ENCODE data around the gene CSNK1G2. TPM values are rescaled to one million over a fixed set of nuclear protein-coding genes. Genes with fewer than 3 reads are reported as not detected.

CSNK1G2 gene
- polyA plus RNA-seq, 2 of the 4 experiments (the other 2 are of a cell fraction): 15.5 to 42.0 TPM

- ChIA-PET POLR2A (no interaction called here), CTCF (interaction anchor here (1.4 to 4.4 kb wide), 2 partner anchors 7 to 43 kb away, joined by 8 to 20 read pairs; no protein-coding TSS in a partner anchor)
- Histone ChIP-seq H3K9me3 (peaks cover 5% of the 10 kb centered on the region; the same call in 1 of the 3 replicates), H3K4me2 (no peak overlapping the region), H3K27ac (0 out of 6 replicates have a peak overlapping the region, but pooled peaks of 1 of the 2 experiments have one; percentile 16), H3K4me1 (peaks cover 14% of the 10 kb centered on the region), H3K4me3 (no peak overlapping the region)
- no peak for TF ChIP-seq CTCF (IDR thresholded peaks at IDR 0.05)
- no peak for TF ChIP-seq PHF8 (IDR thresholded peaks at IDR 0.05; ENCODE audit: borderline replicate concordance, low read depth)
- no peak for TF ChIP-seq CBX2 (IDR thresholded peaks at IDR 0.05; ENCODE audit: borderline replicate concordance, low read depth)
- 81% methylated on average over 10 of the region's 10 CpGs for WGBS (ENCODE audit: missing lambda C conversion rate)
- peak in 1 of 2 experiments; percentile 13; a peak in 1 of 6 replicates for ATAC-seq
- no peak for FAIRE-seq
- no peak for DNase-seq (ENCODE audit: low read depth in 1 of 2, low spot score in 1 of 2)
Measured at GRCh38 chr19:2026770-2027169, 85.8 kb downstream of the CSNK1G2 start.

GRCh38 chr19:2027361-2027760 lies 86.4 kb downstream of the CSNK1G2 start:
- Histone ChIP-seq H3K4me2 (no peak overlapping the region), H3K27ac (0 out of 6 replicates have a peak overlapping the region, but pooled peaks of 1 of the 2 experiments have one; percentile 16), H3K4me3 (no peak overlapping the region), H3K4me1 (peaks cover 19% of the 10 kb centered on the region), H3K9me3 (peaks cover 5% of the 10 kb centered on the region; the same call in 1 of the 3 replicates)
- POLR2A ChIA-PET: no interaction called here
- TF ChIP-seq CEBPB (IDR thresholded peaks at IDR 0.05) (0 out of 4 replicates have a peak, but pooled peaks of 1 of the 2 experiments have one; percentile 42), BCL3 (IDR thresholded peaks at IDR 0.05) (no peak), POLR2AphosphoS2 (conservative IDR thresholded peaks at IDR 0.05; ENCODE audit: low read length) (no peak), USF2 (IDR thresholded peaks at IDR 0.05) (no peak)
- DNase-seq (ENCODE audit: low read depth in 1 of 2, low spot score in 1 of 2): no peak
- FAIRE-seq: no peak
- 79% methylated on average over 9 of the region's 9 CpGs for WGBS (ENCODE audit: missing lambda C conversion rate)
- CTCF ChIA-PET: interaction anchor here (0.8 to 4.4 kb wide), 3 partner anchors 8 to 45 kb away, joined by 3 to 20 read pairs (median 5); no protein-coding TSS in a partner anchor
- no peak for ATAC-seq

Small RNAs within 50 kb of the gene (small RNA-seq; reads per million reads assigned to genes)
- 0 reads per million in 6 experiments for gene AC007136.1

Other genes with a start within 250 kb of the CSNK1G2 start
- gene ONECUT3, start 187.7 kb upstream of the CSNK1G2 start, polyA plus RNA-seq (2011; rRNA removed): not detected in 2 replicates
- 0.01 TPM in 1 of 3 replicates, not detected in the others for gene ONECUT3, start 187.7 kb upstream of the CSNK1G2 start, polyA plus RNA-seq (2017; fragmentation: RNase III; extraction: RNeasy Plus Mini Kit Qiagen cat#74134 plus additional on column Dnase treatment)
- 2.7 and 4.7 TPM in 2 replicates for gene ATP8B3, start 128.9 kb upstream of the CSNK1G2 start, polyA plus RNA-seq (2011; rRNA removed)
- gene ATP8B3, start 128.9 kb upstream of the CSNK1G2 start, polyA plus RNA-seq (2017; fragmentation: RNase III; extraction: RNeasy Plus Mini Kit Qiagen cat#74134 plus additional on column Dnase treatment): 3.2 to 4.2 TPM (median 3.9 TPM) in 3 replicates
- gene REXO1, start 92.7 kb upstream of the CSNK1G2 start, polyA plus RNA-seq (2011; rRNA removed): 5.6 and 7.3 TPM in 2 replicates
- 13.8 to 15.6 TPM (median 14.5 TPM) in 3 replicates for gene REXO1, start 92.7 kb upstream of the CSNK1G2 start, polyA plus RNA-seq (2017; fragmentation: RNase III; extraction: RNeasy Plus Mini Kit Qiagen cat#74134 plus additional on column Dnase treatment)
- gene KLF16, start 77.6 kb upstream of the CSNK1G2 start, polyA plus RNA-seq (2011; rRNA removed): 4.1 and 5.8 TPM in 2 replicates
- gene KLF16, start 77.6 kb upstream of the CSNK1G2 start, polyA plus RNA-seq (2017; fragmentation: RNase III; extraction: RNeasy Plus Mini Kit Qiagen cat#74134 plus additional on column Dnase treatment): 23.9 to 28.0 TPM (median 25.7 TPM) in 3 replicates
- 12.8 and 14.8 TPM in 2 replicates for gene ABHD17A, start 55.7 kb upstream of the CSNK1G2 start, polyA plus RNA-seq (2011; rRNA removed)
- 20.9 to 23.1 TPM (median 21.7 TPM) in 3 replicates for gene ABHD17A, start 55.7 kb upstream of the CSNK1G2 start, polyA plus RNA-seq (2017; fragmentation: RNase III; extraction: RNeasy Plus Mini Kit Qiagen cat#74134 plus additional on column Dnase treatment)
- gene ADAT3, start 35.8 kb upstream of the CSNK1G2 start, polyA plus RNA-seq (2011; rRNA removed): 0.65 and 0.66 TPM in 2 replicates
- 4.2 to 5.6 TPM (median 5.3 TPM) in 3 replicates for gene ADAT3, start 35.8 kb upstream of the CSNK1G2 start, polyA plus RNA-seq (2017; fragmentation: RNase III; extraction: RNeasy Plus Mini Kit Qiagen cat#74134 plus additional on column Dnase treatment)
- gene SCAMP4, start 35.8 kb upstream of the CSNK1G2 start, polyA plus RNA-seq (2011; rRNA removed): 7.6 and 11.9 TPM in 2 replicates
- 60.9 to 63.4 TPM (median 63.0 TPM) in 3 replicates for gene SCAMP4, start 35.8 kb upstream of the CSNK1G2 start, polyA plus RNA-seq (2017; fragmentation: RNase III; extraction: RNeasy Plus Mini Kit Qiagen cat#74134 plus additional on column Dnase treatment)
- gene BTBD2, start 74.5 kb downstream of the CSNK1G2 start, polyA plus RNA-seq (2011; rRNA removed): 16.3 and 19.0 TPM in 2 replicates
- gene BTBD2, start 74.5 kb downstream of the CSNK1G2 start, polyA plus RNA-seq (2017; fragmentation: RNase III; extraction: RNeasy Plus Mini Kit Qiagen cat#74134 plus additional on column Dnase treatment): 26.7 to 32.7 TPM (median 29.6 TPM) in 3 replicates
- gene MKNK2, start 110.1 kb downstream of the CSNK1G2 start, polyA plus RNA-seq (2011; rRNA removed): 56.7 and 58.4 TPM in 2 replicates
- 38.8 to 55.4 TPM (median 48.3 TPM) in 3 replicates for gene MKNK2, start 110.1 kb downstream of the CSNK1G2 start, polyA plus RNA-seq (2017; fragmentation: RNase III; extraction: RNeasy Plus Mini Kit Qiagen cat#74134 plus additional on column Dnase treatment)
- 10.9 and 12.9 TPM in 2 replicates for gene MOB3A, start 155.2 kb downstream of the CSNK1G2 start, polyA plus RNA-seq (2011; rRNA removed)
- 8.4 to 9.1 TPM (median 8.7 TPM) in 3 replicates for gene MOB3A, start 155.2 kb downstream of the CSNK1G2 start, polyA plus RNA-seq (2017; fragmentation: RNase III; extraction: RNeasy Plus Mini Kit Qiagen cat#74134 plus additional on column Dnase treatment)
- gene IZUMO4, start 155.7 kb downstream of the CSNK1G2 start, polyA plus RNA-seq (2011; rRNA removed): 0.36 and 0.70 TPM in 2 replicates
- 1.0 to 1.8 TPM (median 1.0 TPM) in 3 replicates for gene IZUMO4, start 155.7 kb downstream of the CSNK1G2 start, polyA plus RNA-seq (2017; fragmentation: RNase III; extraction: RNeasy Plus Mini Kit Qiagen cat#74134 plus additional on column Dnase treatment)
- 44.4 and 64.8 TPM in 2 replicates for gene AP3D1, start 210.4 kb downstream of the CSNK1G2 start, polyA plus RNA-seq (2011; rRNA removed)
- gene AP3D1, start 210.4 kb downstream of the CSNK1G2 start, polyA plus RNA-seq (2017; fragmentation: RNase III; extraction: RNeasy Plus Mini Kit Qiagen cat#74134 plus additional on column Dnase treatment): 61.0 to 67.2 TPM (median 66.9 TPM) in 3 replicates
- 2.7 and 5.0 TPM in 2 replicates for gene DOT1L, start 222.8 kb downstream of the CSNK1G2 start, polyA plus RNA-seq (2011; rRNA removed)
- gene DOT1L, start 222.8 kb downstream of the CSNK1G2 start, polyA plus RNA-seq (2017; fragmentation: RNase III; extraction: RNeasy Plus Mini Kit Qiagen cat#74134 plus additional on column Dnase treatment): 8.3 to 10.2 TPM (median 10.1 TPM) in 3 replicates

Measured in A549 (cell line).